Measurements from ENCODE around the gene SLC28A1.

SLC28A1 gene

DNA sequence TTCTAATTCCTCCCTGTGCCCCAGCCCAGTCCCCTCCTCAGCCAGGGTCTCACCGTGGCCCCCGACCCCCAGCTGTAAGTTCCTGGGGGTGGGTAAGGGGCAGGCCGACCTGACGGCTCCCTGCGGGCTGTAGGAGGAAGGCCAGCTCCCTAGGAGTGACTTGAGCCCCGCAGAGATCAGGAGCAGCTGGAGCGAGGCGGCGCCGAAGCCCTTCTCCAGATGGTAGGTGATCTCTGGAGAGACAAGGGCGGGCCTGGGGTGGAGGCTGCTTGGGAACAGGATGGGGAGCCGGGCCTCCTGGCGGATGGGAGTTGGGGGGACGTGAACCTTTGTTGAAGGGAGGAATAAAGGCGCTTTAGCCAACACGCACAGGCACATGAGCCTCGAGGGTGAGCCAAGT is 4.2 kb downstream of the SLC28A1 start:
- DNase-seq (ENCODE audit: low read depth), result no peak
- TF ChIP-seq CTCF (IDR thresholded peaks at IDR 0.05; ENCODE audit: low read depth, low read length) (no peak), MYC (IDR thresholded peaks at IDR 0.05; ENCODE audit: low read depth, low read length) (no peak), MAX (IDR thresholded peaks at IDR 0.05; ENCODE audit: low read depth, low read length) (no peak), POLR2A (IDR thresholded peaks at IDR 0.05; ENCODE audit: extremely low read depth, insufficient read length) (no peak)
- no peak overlapping the region for H3K4me3 ChIP-seq (ENCODE audit: low read depth, low read length)

- no peak for DNase-seq (ENCODE audit: low read depth)
- no peak overlapping the region for H3K4me3 ChIP-seq (ENCODE audit: low read depth, low read length)
- no peak for TF ChIP-seq POLR2A (IDR thresholded peaks at IDR 0.05; ENCODE audit: extremely low read depth, insufficient read length)
- TF ChIP-seq MAX (IDR thresholded peaks at IDR 0.05; ENCODE audit: low read depth, low read length), result no peak
- no peak for TF ChIP-seq CTCF (IDR thresholded peaks at IDR 0.05; ENCODE audit: low read depth, low read length)
- no peak for TF ChIP-seq MYC (IDR thresholded peaks at IDR 0.05; ENCODE audit: low read depth, low read length)
Measured at GRCh38 chr15:84889313-84889990, 5.0 kb downstream of the SLC28A1 start.

DNA sequence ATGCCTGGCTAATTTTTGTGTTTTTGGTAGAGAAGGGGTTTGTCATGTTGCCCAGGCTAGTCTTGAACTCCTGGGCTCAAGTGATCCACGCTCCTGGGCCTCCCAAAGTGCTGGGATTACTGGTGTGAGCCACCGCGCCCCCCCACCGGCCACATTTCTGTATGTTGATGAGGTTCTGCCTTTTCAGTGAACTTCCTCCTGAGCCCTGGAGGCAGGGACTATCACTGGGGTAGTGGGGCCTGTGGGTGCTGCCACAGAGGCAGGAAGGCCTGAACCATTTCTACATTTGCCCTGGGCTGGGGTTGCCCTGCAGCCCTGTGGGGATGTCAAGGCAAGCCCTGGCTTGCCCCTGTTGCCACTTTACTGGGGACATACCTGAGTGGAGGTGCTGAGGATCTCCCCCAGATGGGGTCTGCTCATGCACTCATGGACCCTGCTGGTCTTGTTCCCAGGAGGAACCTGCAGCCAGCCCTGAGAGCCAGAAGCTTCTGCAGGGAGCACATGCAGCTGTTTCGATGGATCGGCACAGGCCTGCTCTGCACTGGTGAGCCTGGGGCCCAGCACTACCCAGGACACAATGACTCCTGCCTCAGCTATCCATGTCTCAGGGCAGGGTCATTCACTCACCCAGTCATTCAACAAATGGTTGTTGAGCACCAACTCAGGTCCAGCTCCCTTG is 5.7 kb downstream of the SLC28A1 start:
- DNase-seq (ENCODE audit: low read depth), result no peak
- no peak overlapping the region for H3K4me3 ChIP-seq (ENCODE audit: low read depth, low read length)
- TF ChIP-seq MYC (IDR thresholded peaks at IDR 0.05; ENCODE audit: low read depth, low read length) (no peak), MAX (IDR thresholded peaks at IDR 0.05; ENCODE audit: low read depth, low read length) (no peak), POLR2A (IDR thresholded peaks at IDR 0.05; ENCODE audit: extremely low read depth, insufficient read length) (no peak), CTCF (IDR thresholded peaks at IDR 0.05; ENCODE audit: low read depth, low read length) (no peak)

GRCh38 chr15:84890670-84891162 is 6.3 kb downstream of the SLC28A1 start:
- DNase-seq (ENCODE audit: low read depth), result no peak
- no peak overlapping the region for H3K4me3 ChIP-seq (ENCODE audit: low read depth, low read length)
- no peak for TF ChIP-seq MAX (IDR thresholded peaks at IDR 0.05; ENCODE audit: low read depth, low read length)
- TF ChIP-seq POLR2A (IDR thresholded peaks at IDR 0.05; ENCODE audit: extremely low read depth, insufficient read length), result no peak
- TF ChIP-seq CTCF (IDR thresholded peaks at IDR 0.05; ENCODE audit: low read depth, low read length), result no peak
- TF ChIP-seq MYC (IDR thresholded peaks at IDR 0.05; ENCODE audit: low read depth, low read length), result no peak

- H3K4me3 ChIP-seq (ENCODE audit: low read depth, low read length), result no peak overlapping the region
- TF ChIP-seq CTCF (IDR thresholded peaks at IDR 0.05; ENCODE audit: low read depth, low read length) (no peak), MYC (IDR thresholded peaks at IDR 0.05; ENCODE audit: low read depth, low read length) (no peak), MAX (IDR thresholded peaks at IDR 0.05; ENCODE audit: low read depth, low read length) (no peak), POLR2A (IDR thresholded peaks at IDR 0.05; ENCODE audit: extremely low read depth, insufficient read length) (no peak)
- no peak for DNase-seq (ENCODE audit: low read depth)
Measured at GRCh38 chr15:84891339-84891738, 6.9 kb downstream of the SLC28A1 start.
